ENCODE measurements around the gene PRPF31. TPM values are rescaled to one million over a fixed set of nuclear protein-coding genes. Genes with fewer than 3 reads are reported as not detected.
A peak's percentile ranks its signal among the peaks of the same experiment; 100 is the strongest.

Gene PRPF31
- total and polyA plus RNA-seq, 2 of the 13 experiments (the other 11 are each of a cell fraction or from before 2014, with no cell fraction given): 23.8 to 63.8 TPM

- no TSS peak for BruUV-seq (replicated peaks)
- WGBS (ENCODE audit: low lambda C conversion rate): 10% methylated on average over 5 of the region's 5 CpGs
- peaks cover 0 to 7% of the 10 kb centered on the region in 2 experiments; a peak in 1 of 5 replicates for H3K27me3 ChIP-seq (ENCODE audit: control insufficient read depth in 1 of 2, insufficient read depth in 2 of 2, low read length in 2 of 2)
- ChIA-PET POLR2A (no interaction called here), CTCF (ENCODE audit: low intra/inter-chr PET ratio, low total read pairs) (no interaction called here)
- H3K4me3 ChIP-seq (replicated peaks in 1 of 3; ENCODE audit: insufficient read depth in 1 of 3, low read depth in 2 of 3, low read length in 3 of 3): peak within 1 kb of the TSS in 2 of 3 experiments; percentile 29 to 31; a peak in 2 of 6 replicates
- peaks cover 33% of the 10 kb centered on the region for H3K4me1 ChIP-seq (ENCODE audit: insufficient read depth, low read length)
- no peaks in the 10 kb centered on the region; a peak in 1 of 5 replicates for H3K36me3 ChIP-seq (replicated peaks in 1 of 2; ENCODE audit: control insufficient read depth in 1 of 2, insufficient read depth in 2 of 2, low read length in 2 of 2)
- no peaks in the 10 kb centered on the region for H3K9me3 ChIP-seq (ENCODE audit: low read length)
- H3K27ac ChIP-seq (ENCODE audit: extremely low read length, insufficient read depth, low read length): no peak within 1 kb of the TSS
- peaks cover 9% of the 10 kb centered on the region for H3K79me2 ChIP-seq (ENCODE audit: insufficient read depth, low read length)
- H2AFZ ChIP-seq (ENCODE audit: low read length): peak within 1 kb of the TSS; percentile 83
- no peaks in the 10 kb centered on the region for H4K20me1 ChIP-seq (ENCODE audit: insufficient read depth, low read length)
- H3K9ac ChIP-seq (ENCODE audit: insufficient read depth, low read depth, low read length): peak within 1 kb of the TSS; percentile 39; the same call in 1 of the 2 replicates
- intact Hi-C loops (cut with micrococcal nuclease; ENCODE audit: unreplicated experiment) (no loop called here), in situ Hi-C loops (cut with HindIII; ENCODE audit: extremely low pct_ligation_motif_present, low pct_unique_long_range_greater_than_20kb) (no loop called here)
- H3K4me2 ChIP-seq (ENCODE audit: low read depth, low read length): peak within 1 kb of the TSS; percentile 54; the same call in 1 of the 2 replicates
- DNase-seq (ENCODE audit: low spot score) (peak; percentile 29), ATAC-seq (no peak), FAIRE-seq (no peak)
- TF ChIP-seq ZNF282 (IDR thresholded peaks at IDR 0.05; ENCODE audit: partially characterized antibody) (no peak), PHF8 (CRISPR knock-in tag; IDR thresholded peaks at IDR 0.05) (no peak), ZNF891 (CRISPR knock-in tag; IDR thresholded peaks at IDR 0.05) (no peak), PTBP1 (IDR thresholded peaks at IDR 0.05; ENCODE audit: low read depth, low read length, poor library complexity, severe bottlenecking) (no peak), REPIN1 (CRISPR knock-in tag; IDR thresholded peaks at IDR 0.05; ENCODE audit: borderline replicate concordance, low read depth) (no peak), TEAD2 (CRISPR knock-in tag; IDR thresholded peaks at IDR 0.05) (no peak), ZSCAN5A (CRISPR knock-in tag; IDR thresholded peaks at IDR 0.05; ENCODE audit: borderline replicate concordance) (no peak), GATAD2A (CRISPR knock-in tag; IDR thresholded peaks at IDR 0.05) (0 out of 2 replicates have a peak, but pooled peaks have one; percentile 16), ZC3H4 (CRISPR knock-in tag; IDR thresholded peaks at IDR 0.05; ENCODE audit: borderline replicate concordance) (no peak), ZNF619 (CRISPR knock-in tag; IDR thresholded peaks at IDR 0.05) (no peak), THAP11 (CRISPR knock-in tag; IDR thresholded peaks at IDR 0.05) (peak; percentile 40; the same call in 1 of the 2 replicates), JUND (CRISPR knock-in tag; IDR thresholded peaks at IDR 0.05) (no peak), ZKSCAN1 (IDR thresholded peaks at IDR 0.05; ENCODE audit: low read length) (no peak), FOSL2 (CRISPR knock-in tag; IDR thresholded peaks at IDR 0.05) (peak; percentile 15; the same call in 1 of the 2 replicates), AGO2 (optimal IDR thresholded peaks at IDR 0.05; ENCODE audit: low read depth, low read length) (no peak), GABPA (IDR thresholded peaks at IDR 0.05; ENCODE audit: low read depth, low read length) (no peak), GABPA (CRISPR knock-in tag; IDR thresholded peaks at IDR 0.05; ENCODE audit: low read depth) (peak; percentile 33; the same call in 1 of the 2 replicates), ZBTB38 (CRISPR knock-in tag; IDR thresholded peaks at IDR 0.05) (no peak), ZNF740 (CRISPR knock-in tag; IDR thresholded peaks at IDR 0.05) (no peak), KDM3A (CRISPR knock-in tag; IDR thresholded peaks at IDR 0.05; ENCODE audit: low read depth) (no peak), ZSCAN25 (CRISPR knock-in tag; IDR thresholded peaks at IDR 0.05) (no peak)
- TF ChIP-seq, protein P1, sequence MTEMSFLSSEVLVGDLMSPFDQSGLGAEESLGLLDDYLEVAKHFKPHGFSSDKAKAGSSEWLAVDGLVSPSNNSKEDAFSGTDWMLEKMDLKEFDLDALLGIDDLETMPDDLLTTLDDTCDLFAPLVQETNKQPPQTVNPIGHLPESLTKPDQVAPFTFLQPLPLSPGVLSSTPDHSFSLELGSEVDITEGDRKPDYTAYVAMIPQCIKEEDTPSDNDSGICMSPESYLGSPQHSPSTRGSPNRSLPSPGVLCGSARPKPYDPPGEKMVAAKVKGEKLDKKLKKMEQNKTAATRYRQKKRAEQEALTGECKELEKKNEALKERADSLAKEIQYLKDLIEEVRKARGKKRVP (CRISPR knock-in tag; IDR thresholded peaks at IDR 0.05): peak in 1 of 2 experiments; percentile 68; a peak in 2 of 4 replicates
Observed at GRCh38 chr19:54100561-54100960, 15.0 kb upstream of the PRPF31 start, which contains the start of gene OSCAR. TSS of gene OSCAR (minus strand) at chr19:54100803. CDS start at chr19:54100792, 11 bp downstream.
